PC-3 (cell line): ENCODE results near the gene FLNB. TPM values are rescaled to one million over a fixed set of nuclear protein-coding genes. Genes with fewer than 3 reads are reported as not detected.

Experiments
- ATAC-seq: fragments of 200-7000 bp; cut with Tn5 transposase; 2 replicates; pipeline ENCODE4 v1.9.1; 2020; ENCODE audit warnings: mild to moderate bottlenecking, moderate library complexity
- BruUV-seq: library from RNA; stranded (reverse); fragments of 400-500 nt; replicated peaks from 2 replicates; lab custom pipeline; 2021; lab: Mats Ljungman, UMichigan
- CTCF ChIA-PET: fragments of 300-600 bp; sonication (Branson Sonifier 250); formaldehyde crosslinking; loops from one replicate; lab custom pipeline; 2022; ENCODE audit warnings: antibody characterized with exemption; lab: Charles Lee
- POLR2A ChIA-PET: fragments of 300-600 bp; sonication (Branson Sonifier 250); formaldehyde crosslinking; loops from one replicate; lab custom pipeline; 2022; ENCODE audit warnings: antibody characterized with exemption; ENCODE audit not compliant: unreplicated experiment; lab: Charles Lee
- DNase-seq: peaks from one replicate; pipeline ENCODE4 v3.0.0-alpha.2; 2015
- H2AFZ ChIP-seq: fragments of 300-600 bp; sonication (generic); 2 replicates; pipeline ENCODE4 v1.6.0; 2016; ENCODE audit warnings: antibody characterized with exemption, low read length
- H3F3A ChIP-seq: fragments of 300-600 bp; sonication (generic); one replicate; pipeline ENCODE4 v1.6.0; 2017; ENCODE audit warnings: antibody characterized with exemption, low read length, control low read depth, mild to moderate bottlenecking; ENCODE audit not compliant: unreplicated experiment
- H3K27ac ChIP-seq: fragments of 300-600 bp; sonication (generic); 2 replicates; pipeline ENCODE4 v1.5.1; 2016; ENCODE audit warnings: mild to moderate bottlenecking, low read length
- H3K27me3 ChIP-seq: fragments of 300-600 bp; sonication (generic); 2 replicates; pipeline ENCODE4 v1.6.1; 2016; ENCODE audit warnings: low read length, mixed read lengths
- H3K36me3 ChIP-seq: fragments of 300-600 bp; sonication (generic); 2 replicates; pipeline ENCODE4 v1.6.1; 2016; ENCODE audit warnings: low read depth, mixed run types, low read length, mixed read lengths
- H3K4me1 ChIP-seq: fragments of 300-600 bp; sonication (generic); 2 replicates; pipeline ENCODE4 v1.5.1; 2016; ENCODE audit warnings: low read length; ENCODE audit not compliant: insufficient read depth
- H3K4me2 ChIP-seq: fragments of 300-600 bp; sonication (generic); 2 replicates; pipeline ENCODE4 v1.6.0; 2016; ENCODE audit warnings: low read length
- H3K4me3 ChIP-seq: fragments of 300-600 bp; sonication (generic); 2 replicates; pipeline ENCODE4 v1.5.1; 2016; ENCODE audit warnings: mild to moderate bottlenecking, low read length, mixed read lengths
- H3K79me2 ChIP-seq: fragments of 300-600 bp; sonication (generic); 2 replicates; pipeline ENCODE4 v1.6.1; 2017; ENCODE audit warnings: low read length, mixed read lengths
- H3K9ac ChIP-seq: fragments of 300-600 bp; sonication (generic); 2 replicates; pipeline ENCODE4 v1.6.0; 2016; ENCODE audit warnings: mild to moderate bottlenecking, low read length
- H3K9me2 ChIP-seq: fragments of 300-600 bp; sonication (generic); replicated peaks from 2 replicates; pipeline ENCODE4 v1.6.1; 2016; ENCODE audit warnings: mixed run types, low read length, mixed read lengths
- H3K9me3 ChIP-seq: fragments of 300-600 bp; sonication (generic); 2 replicates; pipeline ENCODE4 v1.6.1; 2016; ENCODE audit warnings: low read length, mixed read lengths
- H4K20me1 ChIP-seq: fragments of 300-600 bp; sonication (generic); 2 replicates; pipeline ENCODE4 v1.6.1; 2016; ENCODE audit warnings: low read length, mixed read lengths
- EZH2 ChIP-seq: fragments of 300-600 bp; sonication (generic); IDR thresholded peaks from one replicate; pipeline ENCODE4 v1.6.1; 2017; ENCODE audit warnings: antibody characterized with exemption, mild to moderate bottlenecking, low read length; ENCODE audit not compliant: unreplicated experiment
- EZH2phosphoT487 ChIP-seq: fragments of 300-600 bp; sonication (generic); IDR thresholded peaks from 2 replicates; pipeline ENCODE4 v1.6.1; 2018; ENCODE audit warnings: mild to moderate bottlenecking, antibody characterized with exemption, low read length, borderline replicate concordance
- intact Hi-C: fragments of 100-400 bp; cut with micrococcal nuclease; formaldehyde crosslinking; loops from 2 replicates; pipeline ENCODE4 v1.9.0; 2023
- total RNA-seq: library from RNA; depleted of rRNA; stranded (reverse); fragments of >200 nt; gene quantifications from 2 replicates; pipeline ENCODE4 v1.2.3, GENCODE V29; 2014
- TF ChIP-seq, protein P1 (sequence below): fragments of 300-600 bp; sonication (generic); conservative IDR thresholded peaks from 2 replicates; pipeline ENCODE4 v1.5.1; 2017; ENCODE audit warnings: antibody characterized with exemption, low read depth, mild to moderate bottlenecking, low read length

FLNB gene
- total RNA-seq, 1 experiment from 2014 or later, result 505 TPM

DNA sequence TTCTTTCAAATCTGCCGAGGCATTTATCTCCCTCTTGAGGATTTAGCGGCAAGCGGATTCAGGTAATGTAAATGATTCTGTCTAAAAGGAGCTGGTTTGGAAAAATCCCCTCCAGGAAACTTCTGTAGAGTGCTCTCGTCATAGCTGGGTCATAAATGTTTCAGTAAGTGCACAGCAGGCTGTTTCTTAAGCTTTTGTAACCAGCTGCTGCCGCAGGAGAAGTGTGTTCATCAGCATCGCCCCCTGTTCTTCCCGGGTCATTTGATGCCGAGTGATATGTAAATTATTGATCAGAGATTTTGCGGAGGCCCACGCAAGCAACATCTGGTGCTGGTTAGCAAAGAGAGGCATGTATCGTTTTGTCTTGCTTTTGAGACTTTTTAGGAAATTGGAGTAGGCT lies 149.5 kb downstream of the FLNB start:
- Histone ChIP-seq H3K4me1 (peaks cover 23% of the 10 kb centered on the region), H3K36me3 (peaks cover 91% of the 10 kb centered on the region)
- ATAC-seq, result no peak

DNA sequence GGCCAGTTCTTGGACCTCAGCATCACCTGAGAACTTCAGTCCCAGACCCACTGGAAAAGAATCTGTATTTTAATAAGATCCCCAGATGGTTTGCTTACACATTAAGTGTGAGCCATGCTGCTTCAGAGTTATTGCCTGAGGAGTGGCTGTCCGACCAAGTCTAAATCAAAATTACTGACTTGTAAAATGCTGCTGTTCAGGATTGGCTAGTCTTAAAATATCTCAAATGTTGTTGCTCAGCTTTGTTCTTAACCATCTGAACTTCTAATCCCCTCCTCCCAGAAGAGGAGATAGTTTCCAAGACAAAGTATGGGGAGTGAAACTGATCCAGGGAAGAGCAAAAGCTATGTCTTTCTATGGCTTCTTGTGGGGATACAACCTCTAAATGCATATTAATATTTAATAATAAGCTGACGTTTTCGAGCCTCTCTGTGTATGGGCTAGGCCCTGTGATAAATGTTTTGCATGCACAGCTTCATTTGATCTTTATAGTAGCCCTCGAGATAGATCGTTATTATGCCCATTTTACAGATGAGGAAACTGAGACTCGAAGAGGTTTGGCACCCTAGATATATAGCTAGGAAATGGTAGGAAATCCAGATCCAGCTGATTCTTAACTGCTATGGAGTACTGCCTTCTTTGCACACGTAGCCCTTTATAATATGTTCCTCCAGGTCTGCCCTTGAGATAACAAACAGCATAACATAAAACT lies 150.4 kb downstream of the FLNB start:
- Histone ChIP-seq H3K4me3 (no peak overlapping the region), H3K9me2 (no peaks in the 10 kb centered on the region), H3K79me2 (0 out of 2 replicates have a peak, but pooled peaks cover 11% of the 10 kb centered on the region), H3K9me3 (no peaks in the 10 kb centered on the region), H3K4me2 (no peak overlapping the region), H2AFZ (no peak overlapping the region), H3K4me1 (peaks cover 32% of the 10 kb centered on the region), H3K9ac (no peak overlapping the region), H3K27me3 (no peaks in the 10 kb centered on the region), H3K27ac (no peak overlapping the region), H4K20me1 (no peaks in the 10 kb centered on the region), H3K36me3 (peaks cover 91% of the 10 kb centered on the region), H3F3A (peaks cover 10% of the 10 kb centered on the region)
- BruUV-seq, result no TSS peak
- TF ChIP-seq EZH2 (no peak), EZH2phosphoT487 (no peak)
- TF ChIP-seq, protein P1, sequence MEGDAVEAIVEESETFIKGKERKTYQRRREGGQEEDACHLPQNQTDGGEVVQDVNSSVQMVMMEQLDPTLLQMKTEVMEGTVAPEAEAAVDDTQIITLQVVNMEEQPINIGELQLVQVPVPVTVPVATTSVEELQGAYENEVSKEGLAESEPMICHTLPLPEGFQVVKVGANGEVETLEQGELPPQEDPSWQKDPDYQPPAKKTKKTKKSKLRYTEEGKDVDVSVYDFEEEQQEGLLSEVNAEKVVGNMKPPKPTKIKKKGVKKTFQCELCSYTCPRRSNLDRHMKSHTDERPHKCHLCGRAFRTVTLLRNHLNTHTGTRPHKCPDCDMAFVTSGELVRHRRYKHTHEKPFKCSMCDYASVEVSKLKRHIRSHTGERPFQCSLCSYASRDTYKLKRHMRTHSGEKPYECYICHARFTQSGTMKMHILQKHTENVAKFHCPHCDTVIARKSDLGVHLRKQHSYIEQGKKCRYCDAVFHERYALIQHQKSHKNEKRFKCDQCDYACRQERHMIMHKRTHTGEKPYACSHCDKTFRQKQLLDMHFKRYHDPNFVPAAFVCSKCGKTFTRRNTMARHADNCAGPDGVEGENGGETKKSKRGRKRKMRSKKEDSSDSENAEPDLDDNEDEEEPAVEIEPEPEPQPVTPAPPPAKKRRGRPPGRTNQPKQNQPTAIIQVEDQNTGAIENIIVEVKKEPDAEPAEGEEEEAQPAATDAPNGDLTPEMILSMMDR, result no peak
- DNase-seq, result no peak
- CTCF ChIA-PET, result no interaction called here
- intact Hi-C loops, result no loop called here
- no peak for ATAC-seq
- POLR2A ChIA-PET, result no interaction called here

More for the DNA sequence above, 149.5 kb downstream of the FLNB start:
- Histone ChIP-seq H3K27ac (no peak overlapping the region), H3K9ac (no peak overlapping the region), H4K20me1 (no peaks in the 10 kb centered on the region), H3K79me2 (0 out of 2 replicates have a peak, but pooled peaks cover 7% of the 10 kb centered on the region), H3K4me2 (no peak overlapping the region), H3K9me3 (no peaks in the 10 kb centered on the region), H3K27me3 (no peaks in the 10 kb centered on the region), H3K4me3 (no peak overlapping the region), H2AFZ (no peak overlapping the region), H3F3A (peaks cover 10% of the 10 kb centered on the region), H3K9me2 (no peaks in the 10 kb centered on the region)
- intact Hi-C loops, result no loop called here
- DNase-seq, result no peak
- TF ChIP-seq, protein P1, result no peak
- TF ChIP-seq EZH2phosphoT487, result no peak
- no peak for TF ChIP-seq EZH2
- ChIA-PET CTCF (no interaction called here), POLR2A (interaction anchor here (0.6 kb wide), 1 partner anchor 153 kb away, joined by 4 read pairs; no protein-coding TSS in a partner anchor)
- BruUV-seq, result no TSS peak

DNA sequence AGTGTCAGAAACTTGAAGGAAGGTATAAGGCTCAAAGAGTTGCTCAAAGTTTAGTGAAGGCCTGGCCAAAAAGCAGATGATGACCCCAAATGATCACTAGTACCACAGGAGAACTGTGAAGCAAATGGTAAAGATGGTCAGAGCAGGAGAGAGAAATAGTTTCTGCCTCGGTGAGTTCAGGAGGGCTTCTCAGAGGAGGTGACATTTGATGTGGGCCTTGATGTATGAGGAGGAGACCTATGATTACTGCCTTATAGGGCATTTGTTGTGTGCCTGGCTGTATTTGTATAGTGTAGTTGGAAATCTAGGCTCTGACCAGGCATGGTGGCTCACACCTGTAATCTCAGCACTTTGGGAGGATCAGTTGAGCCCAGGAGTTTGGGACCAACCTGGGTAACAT lies 152.2 kb downstream of the FLNB start:
- Histone ChIP-seq H3K79me2 (0 out of 2 replicates have a peak, but pooled peaks cover 11% of the 10 kb centered on the region), H3K9ac (no peak overlapping the region), H4K20me1 (no peaks in the 10 kb centered on the region), H3K36me3 (peaks cover 95% of the 10 kb centered on the region), H3K4me2 (no peak overlapping the region), H3K9me2 (no peaks in the 10 kb centered on the region), H3K4me1 (peaks cover 50% of the 10 kb centered on the region), H3K27ac (no peak overlapping the region), H2AFZ (no peak overlapping the region), H3F3A (peaks cover 10% of the 10 kb centered on the region), H3K27me3 (no peaks in the 10 kb centered on the region), H3K4me3 (no peak overlapping the region), H3K9me3 (no peaks in the 10 kb centered on the region)
- ChIA-PET POLR2A (no interaction called here), CTCF (no interaction called here)
- intact Hi-C loops, result loop anchor here (5.0 to 10.0 kb wide), 2 partner anchors 153 to 186 kb away; partner anchors contain the start of gene FLNB
- TF ChIP-seq EZH2phosphoT487, result no peak
- TF ChIP-seq EZH2, result no peak
- TF ChIP-seq, protein P1, result no peak
- BruUV-seq, result no TSS peak
- ATAC-seq (no peak), DNase-seq (no peak)
